Measurements from ENCODE around the gene RAB21. TPM values are rescaled to one million over a fixed set of nuclear protein-coding genes. Genes with fewer than 3 reads are reported as not detected.

RAB21 gene
- total and polyA plus RNA-seq, 2 of the 13 experiments (the other 11 are each of a cell fraction or from before 2014, with no cell fraction given), result 4.4 to 50.9 TPM

GRCh38 chr12:71763677-71764379 is 9.2 kb downstream of the RAB21 start:
- ChIA-PET CTCF (ENCODE audit: low intra/inter-chr PET ratio, low total read pairs) (no interaction called here), POLR2A (interaction anchor here (1.0 to 1.8 kb wide), 1 partner anchor 9 kb away, joined by 4 read pairs; the partner anchor contains the start of gene RAB21)
- H3K79me2 ChIP-seq (ENCODE audit: insufficient read depth, low read length), result peaks cover 94% of the 10 kb centered on the region
- TF ChIP-seq ZBTB46 (CRISPR knock-in tag; IDR thresholded peaks at IDR 0.05; ENCODE audit: borderline replicate concordance), result no peak
- TF ChIP-seq CREM (IDR thresholded peaks at IDR 0.05), result no peak
- TF ChIP-seq CREM (CRISPR knock-in tag; IDR thresholded peaks at IDR 0.05), result no peak
- TF ChIP-seq ZNF256 (CRISPR knock-in tag; conservative IDR thresholded peaks at IDR 0.05), result no peak
- TF ChIP-seq ZNF616 (CRISPR knock-in tag; IDR thresholded peaks at IDR 0.05; ENCODE audit: low read depth), result no peak
- no peak for TF ChIP-seq MEIS2 (CRISPR knock-in tag; IDR thresholded peaks at IDR 0.05)
- TF ChIP-seq, protein P1, sequence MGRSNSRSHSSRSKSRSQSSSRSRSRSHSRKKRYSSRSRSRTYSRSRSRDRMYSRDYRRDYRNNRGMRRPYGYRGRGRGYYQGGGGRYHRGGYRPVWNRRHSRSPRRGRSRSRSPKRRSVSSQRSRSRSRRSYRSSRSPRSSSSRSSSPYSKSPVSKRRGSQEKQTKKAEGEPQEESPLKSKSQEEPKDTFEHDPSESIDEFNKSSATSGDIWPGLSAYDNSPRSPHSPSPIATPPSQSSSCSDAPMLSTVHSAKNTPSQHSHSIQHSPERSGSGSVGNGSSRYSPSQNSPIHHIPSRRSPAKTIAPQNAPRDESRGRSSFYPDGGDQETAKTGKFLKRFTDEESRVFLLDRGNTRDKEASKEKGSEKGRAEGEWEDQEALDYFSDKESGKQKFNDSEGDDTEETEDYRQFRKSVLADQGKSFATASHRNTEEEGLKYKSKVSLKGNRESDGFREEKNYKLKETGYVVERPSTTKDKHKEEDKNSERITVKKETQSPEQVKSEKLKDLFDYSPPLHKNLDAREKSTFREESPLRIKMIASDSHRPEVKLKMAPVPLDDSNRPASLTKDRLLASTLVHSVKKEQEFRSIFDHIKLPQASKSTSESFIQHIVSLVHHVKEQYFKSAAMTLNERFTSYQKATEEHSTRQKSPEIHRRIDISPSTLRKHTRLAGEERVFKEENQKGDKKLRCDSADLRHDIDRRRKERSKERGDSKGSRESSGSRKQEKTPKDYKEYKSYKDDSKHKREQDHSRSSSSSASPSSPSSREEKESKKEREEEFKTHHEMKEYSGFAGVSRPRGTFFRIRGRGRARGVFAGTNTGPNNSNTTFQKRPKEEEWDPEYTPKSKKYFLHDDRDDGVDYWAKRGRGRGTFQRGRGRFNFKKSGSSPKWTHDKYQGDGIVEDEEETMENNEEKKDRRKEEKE (IDR thresholded peaks at IDR 0.05), result no peak
- no peak for TF ChIP-seq KMT2B (CRISPR knock-in tag; IDR thresholded peaks at IDR 0.05)
- TF ChIP-seq ZNF546 (CRISPR knock-in tag; conservative IDR thresholded peaks at IDR 0.05), result no peak
- no peak for TF ChIP-seq TRIM22 (IDR thresholded peaks at IDR 0.05)
- TF ChIP-seq MTF1 (CRISPR knock-in tag; IDR thresholded peaks at IDR 0.05), result no peak
- TF ChIP-seq ZNF703 (CRISPR knock-in tag; IDR thresholded peaks at IDR 0.05; ENCODE audit: borderline replicate concordance), result no peak
- TF ChIP-seq, protein P2, sequence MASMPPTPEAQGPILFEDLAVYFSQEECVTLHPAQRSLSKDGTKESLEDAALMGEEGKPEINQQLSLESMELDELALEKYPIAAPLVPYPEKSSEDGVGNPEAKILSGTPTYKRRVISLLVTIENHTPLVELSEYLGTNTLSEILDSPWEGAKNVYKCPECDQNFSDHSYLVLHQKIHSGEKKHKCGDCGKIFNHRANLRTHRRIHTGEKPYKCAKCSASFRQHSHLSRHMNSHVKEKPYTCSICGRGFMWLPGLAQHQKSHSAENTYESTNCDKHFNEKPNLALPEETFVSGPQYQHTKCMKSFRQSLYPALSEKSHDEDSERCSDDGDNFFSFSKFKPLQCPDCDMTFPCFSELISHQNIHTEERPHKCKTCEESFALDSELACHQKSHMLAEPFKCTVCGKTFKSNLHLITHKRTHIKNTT (CRISPR knock-in tag; IDR thresholded peaks at IDR 0.05), result no peak
- H2AFZ ChIP-seq (ENCODE audit: low read length), result no peak overlapping the region
- ATAC-seq (no peak), DNase-seq (ENCODE audit: low spot score) (no peak), FAIRE-seq (no peak)
- in situ Hi-C loops (cut with HindIII; ENCODE audit: extremely low pct_ligation_motif_present, low pct_unique_long_range_greater_than_20kb) (no loop called here), intact Hi-C loops (cut with micrococcal nuclease; ENCODE audit: unreplicated experiment) (no loop called here)
- no TSS peak for BruUV-seq (replicated peaks)
- peaks cover 34% of the 10 kb centered on the region for H4K20me1 ChIP-seq (ENCODE audit: insufficient read depth, low read length)
- H3K4me1 ChIP-seq (ENCODE audit: insufficient read depth, low read length), result peaks cover 7% of the 10 kb centered on the region
- H3K27ac ChIP-seq (ENCODE audit: extremely low read length, insufficient read depth, low read length), result no peak overlapping the region
- WGBS (ENCODE audit: low lambda C conversion rate), result 96% methylated on average over 4 of the region's 4 CpGs
- no peak overlapping the region for H3K9ac ChIP-seq (ENCODE audit: insufficient read depth, low read depth, low read length)
- no peaks in the 10 kb centered on the region for H3K9me3 ChIP-seq (ENCODE audit: low read length)
- H3K36me3 ChIP-seq (replicated peaks in 1 of 2; ENCODE audit: control insufficient read depth in 1 of 2, insufficient read depth in 2 of 2, low read length in 2 of 2), result no peaks in the 10 kb centered on the region; a peak in 1 of 5 replicates
- no peak overlapping the region for H3K4me3 ChIP-seq (replicated peaks in 1 of 3; ENCODE audit: insufficient read depth in 1 of 3, low read depth in 2 of 3, low read length in 3 of 3)
- no peak overlapping the region for H3K4me2 ChIP-seq (ENCODE audit: low read depth, low read length)
- no peaks in the 10 kb centered on the region for H3K27me3 ChIP-seq (ENCODE audit: control insufficient read depth in 1 of 2, insufficient read depth in 2 of 2, low read length in 2 of 2)

All from HepG2 (cell line).